WTC11 (cell line): ENCODE measurements around the gene GPI. TPM values are rescaled to one million over a fixed set of nuclear protein-coding genes. Genes with fewer than 3 reads are reported as not detected.

Source experiments
- ATAC-seq: fragments of 200-7000 bp; cut with Tn5 transposase; 2 replicates; pipeline ENCODE4 v1.10.0; 2021; ENCODE audit warnings: mild to moderate bottlenecking, moderate library complexity
- CTCF ChIA-PET: fragments of 300-600 bp; sonication (Branson Sonifier 250); formaldehyde crosslinking; loops from one replicate; lab custom pipeline; 2021; ENCODE audit warnings: antibody characterized with exemption; lab: Charles Lee
- POLR2A ChIA-PET: fragments of 350-600 bp; sonication (Branson Sonifier 250); formaldehyde crosslinking; loops from one replicate; lab custom pipeline; 2021; ENCODE audit warnings: antibody characterized with exemption; lab: Charles Lee
- DNase-seq: peaks from one replicate; pipeline ENCODE4 v3.0.0; 2021; ENCODE audit warnings: low spot score
- H3K27ac Mint-ChIP-seq: 2 replicates; pipeline ENCODE4 v1.8.0; 2021; ENCODE audit warnings: mixed read lengths
- H3K27me3 Mint-ChIP-seq: 2 replicates; pipeline ENCODE4 v1.8.0; 2021; ENCODE audit warnings: low read depth, mild to moderate bottlenecking, moderate library complexity, mixed read lengths
- H3K36me3 Mint-ChIP-seq: 2 replicates; pipeline ENCODE4 v1.8.0; 2021; ENCODE audit warnings: mixed read lengths
- H3K4me1 Mint-ChIP-seq: 2 replicates; pipeline ENCODE4 v1.8.0; 2022; ENCODE audit warnings: mixed read lengths
- H3K4me3 Mint-ChIP-seq: 2 replicates; pipeline ENCODE4 v1.8.0; 2021; ENCODE audit warnings: mild to moderate bottlenecking, moderate library complexity, mixed read lengths
- H3K9me3 Mint-ChIP-seq: 2 replicates; pipeline ENCODE4 v1.8.0; 2021; ENCODE audit warnings: mixed read lengths
- ETV6 ChIP-seq: sonication (generic); formaldehyde crosslinking; IDR thresholded peaks from 2 replicates; pipeline ENCODE4 v1.8.1; 2022; ENCODE audit warnings: mild to moderate bottlenecking, missing genetic modification reagents
- FOXJ3 ChIP-seq: sonication (generic); formaldehyde crosslinking; IDR thresholded peaks from 2 replicates; pipeline ENCODE4 v1.9.0; 2021; ENCODE audit warnings: missing genetic modification reagents, mild to moderate bottlenecking, borderline replicate concordance
- NFE2L1 ChIP-seq: sonication (generic); formaldehyde crosslinking; IDR thresholded peaks from 2 replicates; pipeline ENCODE4 v1.8.1; 2023; ENCODE audit warnings: missing genetic modification reagents
- NR3C1 ChIP-seq: sonication (generic); formaldehyde crosslinking; conservative IDR thresholded peaks from 2 replicates; pipeline ENCODE4 v1.8.1; 2023; ENCODE audit warnings: low read depth, mild to moderate bottlenecking, missing genetic modification reagents
- OVOL2 ChIP-seq: fragments of 250-450 bp; sonication (Bioruptor Pico); IDR thresholded peaks from 2 replicates; pipeline ENCODE4 v1.9.0; 2021; ENCODE audit warnings: mild to moderate bottlenecking, borderline replicate concordance
- RELA ChIP-seq: sonication (generic); formaldehyde crosslinking; IDR thresholded peaks from 2 replicates; pipeline ENCODE4 v1.8.1; 2022; ENCODE audit warnings: missing genetic modification reagents, mild to moderate bottlenecking, borderline replicate concordance
- SMAD4 ChIP-seq: sonication (generic); formaldehyde crosslinking; IDR thresholded peaks from 2 replicates; pipeline ENCODE4 v1.8.0; 2022; ENCODE audit warnings: mild to moderate bottlenecking, missing genetic modification reagents
- ZNF263 ChIP-seq: sonication (generic); formaldehyde crosslinking; IDR thresholded peaks from 2 replicates; pipeline ENCODE4 v1.8.1; 2022; ENCODE audit warnings: low read depth, mild to moderate bottlenecking, moderate library complexity, missing genetic modification reagents
- ZNF416 ChIP-seq: fragments of 250-450 bp; sonication (Bioruptor Pico); IDR thresholded peaks from 2 replicates; pipeline ENCODE4 v1.9.0; 2021; ENCODE audit warnings: mild to moderate bottlenecking, inconsistent platforms
- total RNA-seq: library from RNA; stranded (reverse); gene quantifications from 3 replicates; pipeline ENCODE4 v1.2.3, GENCODE V29; 2021
- TF ChIP-seq, protein P1 (sequence below): sonication (generic); formaldehyde crosslinking; IDR thresholded peaks from 2 replicates; pipeline ENCODE4 v1.8.0; 2023; ENCODE audit warnings: mild to moderate bottlenecking, missing genetic modification reagents
- TF ChIP-seq, protein P2 (sequence below): fragments of 250-450 bp; sonication (Bioruptor Pico); IDR thresholded peaks from 2 replicates; pipeline ENCODE4 v2.1.2; 2022; ENCODE audit warnings: mild to moderate bottlenecking, moderate library complexity
- TF ChIP-seq, protein P3 (sequence below): sonication (generic); formaldehyde crosslinking; IDR thresholded peaks from 2 replicates; pipeline ENCODE4 v1.8.1; 2023; ENCODE audit warnings: mild to moderate bottlenecking, missing genetic modification reagents, moderate library complexity
- TF ChIP-seq, protein P4 (sequence below): fragments of 250-450 bp; sonication (Bioruptor Pico); IDR thresholded peaks from 2 replicates; pipeline ENCODE4 v1.9.0; 2021; ENCODE audit warnings: mild to moderate bottlenecking
- TF ChIP-seq, protein P5 (sequence below): fragments of 200-600 bp; IDR thresholded peaks from 2 replicates; pipeline ENCODE4 v1.8.0; 2022; ENCODE audit warnings: antibody characterized with exemption
- TF ChIP-seq, protein P6 (sequence below): sonication (generic); formaldehyde crosslinking; IDR thresholded peaks from 2 replicates; pipeline ENCODE4 v1.8.0; 2023; ENCODE audit warnings: missing genetic modification reagents, mild to moderate bottlenecking, borderline replicate concordance

GPI gene
- total RNA-seq, 1 experiment from 2014 or later: 389 TPM

DNA sequence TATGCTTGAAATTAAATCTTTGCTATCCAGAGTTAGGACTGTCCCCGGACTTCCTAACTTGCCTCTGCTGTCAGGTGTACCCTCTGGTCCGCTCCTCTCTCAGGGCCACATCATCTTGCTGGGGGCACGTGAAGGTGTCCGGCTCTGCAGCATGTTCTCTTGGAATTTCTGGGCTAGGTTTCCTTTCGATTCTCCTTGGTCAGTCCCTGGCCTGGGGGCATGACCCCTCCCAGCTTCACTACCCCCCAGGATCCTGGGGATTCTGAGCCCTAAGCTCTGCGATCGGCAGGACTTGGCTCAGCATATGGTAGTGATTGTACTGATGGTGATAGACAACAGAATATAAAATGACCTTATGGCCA lies 5.1 kb upstream of the GPI start:
- TF ChIP-seq ZNF416 (CRISPR knock-in tag): no peak
- TF ChIP-seq, protein P1, sequence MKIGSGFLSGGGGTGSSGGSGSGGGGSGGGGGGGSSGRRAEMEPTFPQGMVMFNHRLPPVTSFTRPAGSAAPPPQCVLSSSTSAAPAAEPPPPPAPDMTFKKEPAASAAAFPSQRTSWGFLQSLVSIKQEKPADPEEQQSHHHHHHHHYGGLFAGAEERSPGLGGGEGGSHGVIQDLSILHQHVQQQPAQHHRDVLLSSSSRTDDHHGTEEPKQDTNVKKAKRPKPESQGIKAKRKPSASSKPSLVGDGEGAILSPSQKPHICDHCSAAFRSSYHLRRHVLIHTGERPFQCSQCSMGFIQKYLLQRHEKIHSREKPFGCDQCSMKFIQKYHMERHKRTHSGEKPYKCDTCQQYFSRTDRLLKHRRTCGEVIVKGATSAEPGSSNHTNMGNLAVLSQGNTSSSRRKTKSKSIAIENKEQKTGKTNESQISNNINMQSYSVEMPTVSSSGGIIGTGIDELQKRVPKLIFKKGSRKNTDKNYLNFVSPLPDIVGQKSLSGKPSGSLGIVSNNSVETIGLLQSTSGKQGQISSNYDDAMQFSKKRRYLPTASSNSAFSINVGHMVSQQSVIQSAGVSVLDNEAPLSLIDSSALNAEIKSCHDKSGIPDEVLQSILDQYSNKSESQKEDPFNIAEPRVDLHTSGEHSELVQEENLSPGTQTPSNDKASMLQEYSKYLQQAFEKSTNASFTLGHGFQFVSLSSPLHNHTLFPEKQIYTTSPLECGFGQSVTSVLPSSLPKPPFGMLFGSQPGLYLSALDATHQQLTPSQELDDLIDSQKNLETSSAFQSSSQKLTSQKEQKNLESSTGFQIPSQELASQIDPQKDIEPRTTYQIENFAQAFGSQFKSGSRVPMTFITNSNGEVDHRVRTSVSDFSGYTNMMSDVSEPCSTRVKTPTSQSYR (CRISPR knock-in tag): no peak
- Mint-ChIP-seq H3K36me3 (peaks cover under 1% of the 10 kb centered on the region), H3K27me3 (no peaks in the 10 kb centered on the region), H3K4me1 (peaks cover 43% of the 10 kb centered on the region), H3K9me3 (no peaks in the 10 kb centered on the region), H3K4me3 (peak overlapping the region; percentile 66), H3K27ac (peak overlapping the region; percentile 92)
- ATAC-seq: no peak
- POLR2A ChIA-PET: interaction anchor here (0.9 kb wide), 1 partner anchor 68 kb away, joined by 3 read pairs; the partner anchor contains the start of gene UBA2
- CTCF ChIA-PET: interaction anchor here (1.0 to 1.1 kb wide), 6 partner anchors 9 to 565 kb away, joined by 3 to 6 read pairs (median 4); no protein-coding TSS in a partner anchor
- no peak for DNase-seq

DNA sequence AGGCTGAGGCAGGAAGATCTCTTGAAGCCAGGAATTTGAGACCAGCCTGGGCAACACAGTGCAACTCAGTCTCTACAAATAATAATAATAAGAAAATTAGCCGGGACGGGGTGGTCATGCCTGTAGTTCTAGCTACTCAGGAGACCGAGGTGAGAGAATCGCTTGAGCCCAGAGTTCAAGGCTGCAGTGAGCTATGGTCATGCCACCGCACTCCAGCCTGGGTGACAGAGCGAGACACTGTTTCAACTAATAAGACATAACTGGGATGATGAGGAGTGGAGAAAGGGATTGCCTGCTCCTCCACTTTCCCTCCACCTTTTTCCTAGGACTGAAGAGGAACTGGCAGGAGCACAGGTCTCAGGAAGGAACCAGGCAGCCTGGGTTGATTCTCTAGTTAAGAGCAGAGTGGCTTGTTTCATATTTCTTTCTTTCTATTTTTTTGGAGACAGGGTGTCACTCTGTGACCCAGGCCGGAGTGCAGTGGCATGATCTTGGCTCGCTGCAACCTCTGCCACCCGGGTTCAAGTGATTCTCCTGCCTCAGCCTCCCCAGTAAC lies 4.6 kb upstream of the GPI start:
- TF ChIP-seq SMAD4 (CRISPR knock-in tag) (no peak), ETV6 (CRISPR knock-in tag) (no peak), ZNF263 (CRISPR knock-in tag) (no peak), RELA (CRISPR knock-in tag) (no peak)
- TF ChIP-seq, protein P2, sequence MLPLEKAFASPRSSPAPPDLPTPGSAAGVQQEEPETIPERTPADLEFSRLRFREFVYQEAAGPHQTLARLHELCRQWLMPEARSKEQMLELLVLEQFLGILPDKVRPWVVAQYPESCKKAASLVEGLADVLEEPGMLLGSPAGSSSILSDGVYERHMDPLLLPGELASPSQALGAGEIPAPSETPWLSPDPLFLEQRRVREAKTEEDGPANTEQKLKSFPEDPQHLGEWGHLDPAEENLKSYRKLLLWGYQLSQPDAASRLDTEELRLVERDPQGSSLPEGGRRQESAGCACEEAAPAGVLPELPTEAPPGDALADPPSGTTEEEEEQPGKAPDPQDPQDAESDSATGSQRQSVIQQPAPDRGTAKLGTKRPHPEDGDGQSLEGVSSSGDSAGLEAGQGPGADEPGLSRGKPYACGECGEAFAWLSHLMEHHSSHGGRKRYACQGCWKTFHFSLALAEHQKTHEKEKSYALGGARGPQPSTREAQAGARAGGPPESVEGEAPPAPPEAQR (CRISPR knock-in tag): no peak
- TF ChIP-seq, protein P3, sequence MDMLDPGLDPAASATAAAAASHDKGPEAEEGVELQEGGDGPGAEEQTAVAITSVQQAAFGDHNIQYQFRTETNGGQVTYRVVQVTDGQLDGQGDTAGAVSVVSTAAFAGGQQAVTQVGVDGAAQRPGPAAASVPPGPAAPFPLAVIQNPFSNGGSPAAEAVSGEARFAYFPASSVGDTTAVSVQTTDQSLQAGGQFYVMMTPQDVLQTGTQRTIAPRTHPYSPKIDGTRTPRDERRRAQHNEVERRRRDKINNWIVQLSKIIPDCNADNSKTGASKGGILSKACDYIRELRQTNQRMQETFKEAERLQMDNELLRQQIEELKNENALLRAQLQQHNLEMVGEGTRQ (CRISPR knock-in tag): no peak
- CTCF ChIA-PET: interaction anchor here (1.1 kb wide), 1 partner anchor 264 kb away, joined by 3 read pairs; no protein-coding TSS in a partner anchor
- POLR2A ChIA-PET: no interaction called here
- ATAC-seq: no peak
- no peaks in the 10 kb centered on the region for H3K27me3 Mint-ChIP-seq
- no peak for DNase-seq
- H3K36me3 Mint-ChIP-seq: no peaks in the 10 kb centered on the region
- peak overlapping the region; percentile 92 for H3K27ac Mint-ChIP-seq
- no peaks in the 10 kb centered on the region for H3K9me3 Mint-ChIP-seq
- H3K4me1 Mint-ChIP-seq: peaks cover 43% of the 10 kb centered on the region
- H3K4me3 Mint-ChIP-seq: peak overlapping the region; percentile 66

DNA sequence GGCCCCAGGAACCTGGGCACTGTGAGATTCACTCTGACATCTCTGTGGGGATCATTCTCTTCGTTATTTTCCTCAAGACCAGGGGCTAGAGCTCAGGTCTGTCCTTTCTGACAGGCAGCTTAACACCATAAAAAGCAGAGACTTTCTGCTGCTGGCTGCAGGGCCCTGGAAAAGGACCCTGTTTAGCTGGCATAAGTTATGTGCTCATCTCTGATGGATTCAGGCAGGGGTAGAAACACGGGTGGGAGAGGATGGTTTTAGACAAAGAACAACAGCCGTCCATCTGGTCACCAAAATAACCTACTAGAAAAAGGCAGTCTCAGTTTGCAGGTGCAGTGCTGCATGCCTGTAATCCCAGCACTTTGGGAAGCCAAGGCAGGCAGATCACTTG lies 2.3 kb upstream of the GPI start:
- no peak for DNase-seq
- Mint-ChIP-seq H3K27me3 (no peaks in the 10 kb centered on the region), H3K4me3 (peak overlapping the region; percentile 16; the same call in 1 of the 2 replicates), H3K36me3 (peaks cover 16% of the 10 kb centered on the region), H3K27ac (peak overlapping the region; percentile 52), H3K4me1 (peaks cover 57% of the 10 kb centered on the region), H3K9me3 (no peaks in the 10 kb centered on the region)
- ChIA-PET POLR2A (no interaction called here), CTCF (no interaction called here)
- ATAC-seq: no peak
- TF ChIP-seq OVOL2 (CRISPR knock-in tag) (no peak), FOXJ3 (CRISPR knock-in tag) (no peak), NFE2L1 (CRISPR knock-in tag) (no peak), NR3C1 (CRISPR knock-in tag) (no peak), ZNF263 (CRISPR knock-in tag) (no peak)
- TF ChIP-seq, protein P4, sequence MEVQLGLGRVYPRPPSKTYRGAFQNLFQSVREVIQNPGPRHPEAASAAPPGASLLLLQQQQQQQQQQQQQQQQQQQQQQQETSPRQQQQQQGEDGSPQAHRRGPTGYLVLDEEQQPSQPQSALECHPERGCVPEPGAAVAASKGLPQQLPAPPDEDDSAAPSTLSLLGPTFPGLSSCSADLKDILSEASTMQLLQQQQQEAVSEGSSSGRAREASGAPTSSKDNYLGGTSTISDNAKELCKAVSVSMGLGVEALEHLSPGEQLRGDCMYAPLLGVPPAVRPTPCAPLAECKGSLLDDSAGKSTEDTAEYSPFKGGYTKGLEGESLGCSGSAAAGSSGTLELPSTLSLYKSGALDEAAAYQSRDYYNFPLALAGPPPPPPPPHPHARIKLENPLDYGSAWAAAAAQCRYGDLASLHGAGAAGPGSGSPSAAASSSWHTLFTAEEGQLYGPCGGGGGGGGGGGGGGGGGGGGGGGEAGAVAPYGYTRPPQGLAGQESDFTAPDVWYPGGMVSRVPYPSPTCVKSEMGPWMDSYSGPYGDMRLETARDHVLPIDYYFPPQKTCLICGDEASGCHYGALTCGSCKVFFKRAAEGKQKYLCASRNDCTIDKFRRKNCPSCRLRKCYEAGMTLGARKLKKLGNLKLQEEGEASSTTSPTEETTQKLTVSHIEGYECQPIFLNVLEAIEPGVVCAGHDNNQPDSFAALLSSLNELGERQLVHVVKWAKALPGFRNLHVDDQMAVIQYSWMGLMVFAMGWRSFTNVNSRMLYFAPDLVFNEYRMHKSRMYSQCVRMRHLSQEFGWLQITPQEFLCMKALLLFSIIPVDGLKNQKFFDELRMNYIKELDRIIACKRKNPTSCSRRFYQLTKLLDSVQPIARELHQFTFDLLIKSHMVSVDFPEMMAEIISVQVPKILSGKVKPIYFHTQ: no peak
- TF ChIP-seq, protein P5, sequence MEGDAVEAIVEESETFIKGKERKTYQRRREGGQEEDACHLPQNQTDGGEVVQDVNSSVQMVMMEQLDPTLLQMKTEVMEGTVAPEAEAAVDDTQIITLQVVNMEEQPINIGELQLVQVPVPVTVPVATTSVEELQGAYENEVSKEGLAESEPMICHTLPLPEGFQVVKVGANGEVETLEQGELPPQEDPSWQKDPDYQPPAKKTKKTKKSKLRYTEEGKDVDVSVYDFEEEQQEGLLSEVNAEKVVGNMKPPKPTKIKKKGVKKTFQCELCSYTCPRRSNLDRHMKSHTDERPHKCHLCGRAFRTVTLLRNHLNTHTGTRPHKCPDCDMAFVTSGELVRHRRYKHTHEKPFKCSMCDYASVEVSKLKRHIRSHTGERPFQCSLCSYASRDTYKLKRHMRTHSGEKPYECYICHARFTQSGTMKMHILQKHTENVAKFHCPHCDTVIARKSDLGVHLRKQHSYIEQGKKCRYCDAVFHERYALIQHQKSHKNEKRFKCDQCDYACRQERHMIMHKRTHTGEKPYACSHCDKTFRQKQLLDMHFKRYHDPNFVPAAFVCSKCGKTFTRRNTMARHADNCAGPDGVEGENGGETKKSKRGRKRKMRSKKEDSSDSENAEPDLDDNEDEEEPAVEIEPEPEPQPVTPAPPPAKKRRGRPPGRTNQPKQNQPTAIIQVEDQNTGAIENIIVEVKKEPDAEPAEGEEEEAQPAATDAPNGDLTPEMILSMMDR: no peak
- TF ChIP-seq, protein P6, sequence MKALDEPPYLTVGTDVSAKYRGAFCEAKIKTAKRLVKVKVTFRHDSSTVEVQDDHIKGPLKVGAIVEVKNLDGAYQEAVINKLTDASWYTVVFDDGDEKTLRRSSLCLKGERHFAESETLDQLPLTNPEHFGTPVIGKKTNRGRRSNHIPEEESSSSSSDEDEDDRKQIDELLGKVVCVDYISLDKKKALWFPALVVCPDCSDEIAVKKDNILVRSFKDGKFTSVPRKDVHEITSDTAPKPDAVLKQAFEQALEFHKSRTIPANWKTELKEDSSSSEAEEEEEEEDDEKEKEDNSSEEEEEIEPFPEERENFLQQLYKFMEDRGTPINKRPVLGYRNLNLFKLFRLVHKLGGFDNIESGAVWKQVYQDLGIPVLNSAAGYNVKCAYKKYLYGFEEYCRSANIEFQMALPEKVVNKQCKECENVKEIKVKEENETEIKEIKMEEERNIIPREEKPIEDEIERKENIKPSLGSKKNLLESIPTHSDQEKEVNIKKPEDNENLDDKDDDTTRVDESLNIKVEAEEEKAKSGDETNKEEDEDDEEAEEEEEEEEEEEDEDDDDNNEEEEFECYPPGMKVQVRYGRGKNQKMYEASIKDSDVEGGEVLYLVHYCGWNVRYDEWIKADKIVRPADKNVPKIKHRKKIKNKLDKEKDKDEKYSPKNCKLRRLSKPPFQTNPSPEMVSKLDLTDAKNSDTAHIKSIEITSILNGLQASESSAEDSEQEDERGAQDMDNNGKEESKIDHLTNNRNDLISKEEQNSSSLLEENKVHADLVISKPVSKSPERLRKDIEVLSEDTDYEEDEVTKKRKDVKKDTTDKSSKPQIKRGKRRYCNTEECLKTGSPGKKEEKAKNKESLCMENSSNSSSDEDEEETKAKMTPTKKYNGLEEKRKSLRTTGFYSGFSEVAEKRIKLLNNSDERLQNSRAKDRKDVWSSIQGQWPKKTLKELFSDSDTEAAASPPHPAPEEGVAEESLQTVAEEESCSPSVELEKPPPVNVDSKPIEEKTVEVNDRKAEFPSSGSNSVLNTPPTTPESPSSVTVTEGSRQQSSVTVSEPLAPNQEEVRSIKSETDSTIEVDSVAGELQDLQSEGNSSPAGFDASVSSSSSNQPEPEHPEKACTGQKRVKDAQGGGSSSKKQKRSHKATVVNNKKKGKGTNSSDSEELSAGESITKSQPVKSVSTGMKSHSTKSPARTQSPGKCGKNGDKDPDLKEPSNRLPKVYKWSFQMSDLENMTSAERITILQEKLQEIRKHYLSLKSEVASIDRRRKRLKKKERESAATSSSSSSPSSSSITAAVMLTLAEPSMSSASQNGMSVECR: no peak
